Psoas muscle (tissue), 8 donors: Measurements from ENCODE around the gene ACER3. TPM values are rescaled to one million over a fixed set of nuclear protein-coding genes. Genes with fewer than 3 reads are reported as not detected.

Experiments used
- ATAC-seq, 4 donors: fragments of 200-7000 bp; cut with Tn5 transposase; one replicate each; pipeline ENCODE4 v1.9.1; 2020; ENCODE audit warnings: moderate library complexity in 3 of 4, mild to moderate bottlenecking in 2 of 4
- DNase-seq, 2 donors: peaks; one replicate each; pipeline ENCODE4 v3.0.0-alpha.2; 2020
- H3K27ac ChIP-seq: fragments of 200-600 bp; one replicate; pipeline ENCODE4 v1.8.0; 2022
- H3K27me3 ChIP-seq, 3 donors: fragments of 200-600 bp in 1 of 3; one replicate each; pipeline versions ENCODE4 v1.6.1 to v1.8.0; 2013 to 2022; ENCODE audit warnings: low read length in 2 of 3, mild to moderate bottlenecking in 2 of 3, moderate library complexity in 1 of 3; ENCODE audit not compliant: insufficient read depth in 3 of 3
- H3K36me3 ChIP-seq, 2 donors: fragments of 200-600 bp in 1 of 2; one replicate each; pipeline versions ENCODE4 v1.6.1 to v1.8.0; 2013 to 2022; ENCODE audit warnings: low read depth in 1 of 2, mild to moderate bottlenecking in 1 of 2, moderate library complexity in 1 of 2; ENCODE audit not compliant: insufficient read depth in 1 of 2
- H3K4me1 ChIP-seq: fragments of 200-600 bp; one replicate; pipeline ENCODE4 v1.8.0; 2022
- H3K4me3 ChIP-seq: fragments of 200-600 bp; one replicate; pipeline ENCODE4 v1.8.0; 2022; ENCODE audit warnings: mild to moderate bottlenecking
- H3K9me3 ChIP-seq: fragments of 200-600 bp; one replicate; pipeline ENCODE4 v1.8.0; 2022
- WGBS, 3 donors: extraction: QIAGEN DNeasy Blood & Tissue Kit; methylation state at CpG; one replicate each; pipeline versions ENCODE4 v1.1.6 to v1.1.7; 2013; 5-methylcytosine and 5-hydroxymethylcytosine counted together
- intact Hi-C, 2 donors: fragments of 100-400 bp; cut with DNase I; formaldehyde crosslinking; loops; one replicate each; pipeline versions ENCODE4 v1.11.0 to v1.14.2; 2022
- polyA plus RNA-seq, 3 donors: library from polyadenylated mRNA; stranded (reverse); fragments of 200-250 nt; gene quantifications; one replicate each; pipeline ENCODE4 v1.2.3, GENCODE V29; 2013
- total RNA-seq, 4 donors: library from RNA; stranded (reverse); fragmentation: NEBNext Ultra II Directional in 2 of 4; extraction: Animal tissue kit (Norgen Biotek cat#: 25700) in 2 of 4; gene quantifications; one replicate each; pipeline versions ENCODE4 v1.2.1 to v1.2.4, GENCODE V29; 2021 to 2023
- TF ChIP-seq, protein P1 (sequence below): fragments of 200-600 bp; IDR thresholded peaks from one replicate; pipeline ENCODE4 v1.8.0; 2022; ENCODE audit warnings: antibody characterized with exemption
- donor health status: healthy with polysubstance abuse.
- donor health status: DM: no; HTN: no; CAD: no; lungs with moderate emphysema.
- donor health status: Bipolar disorder and iron deficiency.
- donor health status: healthy.
- donor health status: DM: yes; HTN: yes; CAD: no.
- donor health status: DM: no; HTN: no; CAD: no.
- donor health status: DM: no; HTN: no; CAD: no.
- donor health status: DM: yes; HTN: yes; CAD: no.

The ACER3 gene
- total and polyA plus RNA-seq, 7 donors = 0.76 to 6.3 (median 3.4) TPM

GRCh38 chr11:76919467-76919866, 58.7 kb downstream of the ACER3 start:
- Histone ChIP-seq H3K36me3 (no peaks in the 10 kb centered on the region), H3K4me3 (no peak overlapping the region), H3K27ac (no peak overlapping the region), H3K4me1 (no peaks in the 10 kb centered on the region), H3K9me3 (no peaks in the 10 kb centered on the region), H3K27me3 (no peaks in the 10 kb centered on the region)
- DNase-seq (no peak), ATAC-seq (no peak)
- intact Hi-C loops = loop anchor here (2.0 to 5.0 kb wide), 4 partner anchors 57 to 191 kb away; partner anchors contain the start of gene ACER3 (in 1 of the 2)
- TF ChIP-seq, protein P1, sequence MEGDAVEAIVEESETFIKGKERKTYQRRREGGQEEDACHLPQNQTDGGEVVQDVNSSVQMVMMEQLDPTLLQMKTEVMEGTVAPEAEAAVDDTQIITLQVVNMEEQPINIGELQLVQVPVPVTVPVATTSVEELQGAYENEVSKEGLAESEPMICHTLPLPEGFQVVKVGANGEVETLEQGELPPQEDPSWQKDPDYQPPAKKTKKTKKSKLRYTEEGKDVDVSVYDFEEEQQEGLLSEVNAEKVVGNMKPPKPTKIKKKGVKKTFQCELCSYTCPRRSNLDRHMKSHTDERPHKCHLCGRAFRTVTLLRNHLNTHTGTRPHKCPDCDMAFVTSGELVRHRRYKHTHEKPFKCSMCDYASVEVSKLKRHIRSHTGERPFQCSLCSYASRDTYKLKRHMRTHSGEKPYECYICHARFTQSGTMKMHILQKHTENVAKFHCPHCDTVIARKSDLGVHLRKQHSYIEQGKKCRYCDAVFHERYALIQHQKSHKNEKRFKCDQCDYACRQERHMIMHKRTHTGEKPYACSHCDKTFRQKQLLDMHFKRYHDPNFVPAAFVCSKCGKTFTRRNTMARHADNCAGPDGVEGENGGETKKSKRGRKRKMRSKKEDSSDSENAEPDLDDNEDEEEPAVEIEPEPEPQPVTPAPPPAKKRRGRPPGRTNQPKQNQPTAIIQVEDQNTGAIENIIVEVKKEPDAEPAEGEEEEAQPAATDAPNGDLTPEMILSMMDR = no peak
- 62 to 69% (median 69%) methylated on average over 1 of the region's 1 CpG for WGBS, 3 donors

GRCh38 chr11:76919887-76920746, 59.4 kb downstream of the ACER3 start:
- no peaks in the 10 kb centered on the region for H3K27me3 ChIP-seq
- 35 to 37% (median 35%) methylated on average over 7 of the region's 7 CpGs for WGBS, 3 donors
- TF ChIP-seq, protein P1 = peak; percentile 91
- peak; percentile 69 to 94 (median 80) for ATAC-seq
- no peak overlapping the region for H3K4me3 ChIP-seq
- no peaks in the 10 kb centered on the region for H3K4me1 ChIP-seq
- intact Hi-C loops = loop anchor here (1.0 to 10.0 kb wide), 10 partner anchors 58 to 265 kb away; partner anchors contain the start of genes ACER3 (in 1 of the 2) and B3GNT6 (in 1 of the 2)
- no peaks in the 10 kb centered on the region for H3K9me3 ChIP-seq
- H3K36me3 ChIP-seq = no peaks in the 10 kb centered on the region
- peak; percentile 62 to 81 for DNase-seq
- no peak overlapping the region for H3K27ac ChIP-seq

- Histone ChIP-seq H3K27ac (no peak overlapping the region), H3K27me3 (no peaks in the 10 kb centered on the region), H3K4me1 (no peaks in the 10 kb centered on the region), H3K4me3 (no peak overlapping the region), H3K36me3 (no peaks in the 10 kb centered on the region), H3K9me3 (no peaks in the 10 kb centered on the region)
- ATAC-seq = no peak
- TF ChIP-seq, protein P1 = no peak
- no peak for DNase-seq
- intact Hi-C loops = loop anchor here (10.0 kb wide), 3 partner anchors 108 to 258 kb away; partner anchors contain the start of gene B3GNT6 (in 1 of the 2)
- WGBS, 3 donors = 93 to 97% (median 96%) methylated on average over 5 of the region's 5 CpGs
These were observed 66.4 kb downstream of the ACER3 start for GRCh38 chr11:76927160-76927559.

- TF ChIP-seq, protein P1 = no peak
- no peak overlapping the region for H3K4me3 ChIP-seq
- 66 to 83% (median 81%) methylated on average over 3 of the region's 3 CpGs for WGBS, 3 donors
- peaks cover 6% of the 10 kb centered on the region for H3K9me3 ChIP-seq
- H3K36me3 ChIP-seq = no peaks in the 10 kb centered on the region
- H3K4me1 ChIP-seq = no peaks in the 10 kb centered on the region
- intact Hi-C loops = no loop called here
- DNase-seq = no peak
- no peaks in the 10 kb centered on the region for H3K27me3 ChIP-seq
- ATAC-seq = no peak
- H3K27ac ChIP-seq = no peak overlapping the region
These were observed 74.3 kb downstream of the ACER3 start for GRCh38 chr11:76935042-76935441.
